Measurements from ENCODE around the gene ANKRD12. TPM values are rescaled to one million over a fixed set of nuclear protein-coding genes. Genes with fewer than 3 reads are reported as not detected.

The ANKRD12 gene
- total RNA-seq, 1 experiment from 2014 or later = 31.6 TPM

GRCh38 chr18:9096685-9097084 lies 39.9 kb upstream of the ANKRD12 start:
- Histone ChIP-seq H3F3A (ENCODE audit: insufficient read depth, low read depth) (peaks cover 12% of the 10 kb centered on the region), H3K4me3 (no peak overlapping the region), H3K36me3 (ENCODE audit: low read depth) (no peaks in the 10 kb centered on the region), H2AFZ (no peak overlapping the region), H4K20me1 (ENCODE audit: insufficient read depth) (no peaks in the 10 kb centered on the region), H3K79me2 (ENCODE audit: low read depth) (no peaks in the 10 kb centered on the region), H3K9me3 (ENCODE audit: insufficient read depth, low read depth) (no peaks in the 10 kb centered on the region), H3K9me2 (ENCODE audit: insufficient read depth) (no peaks in the 10 kb centered on the region), H3K27ac (no peak overlapping the region), H3K27me3 (ENCODE audit: insufficient read depth, low read depth) (no peaks in the 10 kb centered on the region), H3K4me1 (replicated peaks; ENCODE audit: insufficient read depth) (peaks cover 25% of the 10 kb centered on the region), H3K4me2 (no peak overlapping the region)
- intact Hi-C loops (cut with micrococcal nuclease; ENCODE audit: unreplicated experiment) = no loop called here
- TF ChIP-seq CTCF (conservative IDR thresholded peaks at IDR 0.05) (no peak), EZH2 (IDR thresholded peaks at IDR 0.05; ENCODE audit: low read depth) (no peak)
- CTCF ChIA-PET = no interaction called here
- POLR2A ChIA-PET (ENCODE audit: unreplicated experiment) = interaction anchor here (0.6 kb wide), 1 partner anchor 40 kb away, joined by 5 read pairs; the partner anchor contains the start of gene ANKRD12
- BruUV-seq (replicated peaks) = no TSS peak
- DNase-seq = no peak

GRCh38 chr18:9097349-9097748 lies 39.2 kb upstream of the ANKRD12 start:
- no peak overlapping the region for H3K4me2 ChIP-seq
- H3K9me3 ChIP-seq (ENCODE audit: insufficient read depth, low read depth) = no peaks in the 10 kb centered on the region
- no peak overlapping the region for H3K27ac ChIP-seq
- CTCF ChIA-PET = interaction anchor here (0.6 kb wide), 2 partner anchors 402 to 527 kb away, joined by 3 to 23 read pairs; no protein-coding TSS in a partner anchor
- H3K4me3 ChIP-seq = no peak overlapping the region
- BruUV-seq (replicated peaks) = no TSS peak
- no peaks in the 10 kb centered on the region for H3K36me3 ChIP-seq (ENCODE audit: low read depth)
- no peaks in the 10 kb centered on the region for H3K27me3 ChIP-seq (ENCODE audit: insufficient read depth, low read depth)
- POLR2A ChIA-PET (ENCODE audit: unreplicated experiment) = no interaction called here
- intact Hi-C loops (cut with micrococcal nuclease; ENCODE audit: unreplicated experiment) = no loop called here
- DNase-seq = no peak
- no peaks in the 10 kb centered on the region for H4K20me1 ChIP-seq (ENCODE audit: insufficient read depth)
- no peak for TF ChIP-seq EZH2 (IDR thresholded peaks at IDR 0.05; ENCODE audit: low read depth)
- no peaks in the 10 kb centered on the region for H3K9me2 ChIP-seq (ENCODE audit: insufficient read depth)
- peaks cover 5% of the 10 kb centered on the region; the same call in 1 of the 2 replicates for H3K79me2 ChIP-seq (ENCODE audit: low read depth)
- H2AFZ ChIP-seq = no peak overlapping the region
- peaks cover 28% of the 10 kb centered on the region for H3K4me1 ChIP-seq (replicated peaks; ENCODE audit: insufficient read depth)
- H3F3A ChIP-seq (ENCODE audit: insufficient read depth, low read depth) = peaks cover 17% of the 10 kb centered on the region

- intact Hi-C loops (cut with micrococcal nuclease; ENCODE audit: unreplicated experiment) = no loop called here
- no peak overlapping the region for H3K27ac ChIP-seq
- peaks cover 23% of the 10 kb centered on the region for H4K20me1 ChIP-seq (ENCODE audit: insufficient read depth)
- no TSS peak for BruUV-seq (replicated peaks)
- H3K27me3 ChIP-seq (ENCODE audit: insufficient read depth, low read depth) = no peaks in the 10 kb centered on the region
- H3K4me3 ChIP-seq = no peak overlapping the region
- H3K4me1 ChIP-seq (replicated peaks; ENCODE audit: insufficient read depth) = peaks cover 27% of the 10 kb centered on the region
- peaks cover 37% of the 10 kb centered on the region for H3K79me2 ChIP-seq (ENCODE audit: low read depth)
- no peak overlapping the region for H3K4me2 ChIP-seq
- ChIA-PET POLR2A (ENCODE audit: unreplicated experiment) (interaction anchor here (0.7 kb wide), 1 partner anchor 309 kb away, joined by 12 read pairs; no protein-coding TSS in a partner anchor), CTCF (no interaction called here)
- H3K9me3 ChIP-seq (ENCODE audit: insufficient read depth, low read depth) = no peaks in the 10 kb centered on the region
- H3F3A ChIP-seq (ENCODE audit: insufficient read depth, low read depth) = peaks cover 5% of the 10 kb centered on the region; the same call in 1 of the 2 replicates
- no peak for DNase-seq
- H3K36me3 ChIP-seq (ENCODE audit: low read depth) = peaks cover 9% of the 10 kb centered on the region; the same call in 1 of the 2 replicates
- H3K9me2 ChIP-seq (ENCODE audit: insufficient read depth) = no peaks in the 10 kb centered on the region
- no peak for TF ChIP-seq EZH2 (IDR thresholded peaks at IDR 0.05; ENCODE audit: low read depth)
- no peak for TF ChIP-seq CTCF (conservative IDR thresholded peaks at IDR 0.05)
- H2AFZ ChIP-seq = no peak overlapping the region
Observed at GRCh38 chr18:9100796-9101195, 35.8 kb upstream of the ANKRD12 start.

Measured in PC-9 (cell line).